HepG2 (cell line): ENCODE results near the gene ADGRG6. TPM values are rescaled to one million over a fixed set of nuclear protein-coding genes. Genes with fewer than 3 reads are reported as not detected.

ENCODE experiments used
- ATF7-NPFF ChIP-seq: sonication (generic); formaldehyde crosslinking; IDR thresholded peaks from 2 replicates; pipeline ENCODE4 v1.8.1; 2023; ENCODE audit warnings: mild to moderate bottlenecking, low read depth, missing genetic modification reagents, moderate library complexity
- FLYWCH1 ChIP-seq: sonication (generic); formaldehyde crosslinking; IDR thresholded peaks from 2 replicates; pipeline ENCODE4 v1.8.1; 2023; ENCODE audit warnings: mild to moderate bottlenecking, missing genetic modification reagents
- FOSL2 ChIP-seq: sonication (generic); formaldehyde crosslinking; IDR thresholded peaks from 2 replicates; pipeline ENCODE4 v1.4.0; 2020; ENCODE audit warnings: missing genetic modification reagents
- HNRNPK ChIP-seq: fragments of 200-400 bp; formaldehyde crosslinking; IDR thresholded peaks from 2 replicates; pipeline ENCODE4 v1.6.1; 2018; ENCODE audit warnings: low read length, low read depth, moderate library complexity, mild to moderate bottlenecking; ENCODE audit not compliant: poor library complexity, severe bottlenecking
- HOXA5 ChIP-seq: sonication (generic); formaldehyde crosslinking; IDR thresholded peaks from 2 replicates; pipeline ENCODE4 v1.4.0; 2020; ENCODE audit warnings: missing genetic modification reagents
- KDM1A ChIP-seq: IDR thresholded peaks from 2 replicates; pipeline ENCODE4 v1.6.1; 2016; ENCODE audit warnings: missing compliant biosample characterization
- KDM2A ChIP-seq: sonication (generic); formaldehyde crosslinking; IDR thresholded peaks from 2 replicates; pipeline ENCODE4 v1.4.0; 2020; ENCODE audit warnings: low read depth, missing genetic modification reagents, borderline replicate concordance
- KLF12 ChIP-seq: sonication (generic); formaldehyde crosslinking; IDR thresholded peaks from 2 replicates; pipeline ENCODE4 v1.4.0; 2020; ENCODE audit warnings: missing genetic modification reagents, borderline replicate concordance
- MIER2 ChIP-seq: IDR thresholded peaks from 2 replicates; pipeline ENCODE4 v1.6.1; 2016; ENCODE audit warnings: missing biosample characterization, missing genetic modification reagents
- MLX ChIP-seq: IDR thresholded peaks from 2 replicates; pipeline ENCODE4 v1.6.1; 2016
- PAF1 ChIP-seq: IDR thresholded peaks from 2 replicates; pipeline ENCODE4 v1.6.1; 2016; ENCODE audit warnings: missing genetic modification reagents, missing compliant biosample characterization
- RFX5 ChIP-seq: IDR thresholded peaks from 2 replicates; pipeline ENCODE4 v1.6.1; 2011; ENCODE audit warnings: low read depth, low read length, improper control_type of control experiment
- STAG1 ChIP-seq: sonication (generic); formaldehyde crosslinking; IDR thresholded peaks from 2 replicates; pipeline ENCODE4 v1.4.0; 2020; ENCODE audit warnings: missing genetic modification reagents
- THAP9 ChIP-seq: sonication (generic); formaldehyde crosslinking; IDR thresholded peaks from 2 replicates; pipeline ENCODE4; 2020; ENCODE audit warnings: missing genetic modification reagents, mild to moderate bottlenecking, borderline replicate concordance
- ZBTB1 ChIP-seq: sonication (generic); formaldehyde crosslinking; IDR thresholded peaks from 2 replicates; pipeline ENCODE4 v1.4.0; 2020; ENCODE audit warnings: missing genetic modification reagents, borderline replicate concordance
- ZHX2 ChIP-seq, 2 experiments: sonication (generic) in 1 of 2; formaldehyde crosslinking in 1 of 2; IDR thresholded peaks; 2 replicates each; pipeline versions ENCODE4 v1.6.1 to v1.9.0; 2014 to 2022; ENCODE audit warnings: antibody characterized with exemption in 1 of 2, borderline replicate concordance in 1 of 2, inconsistent platforms in 1 of 2, low read depth in 1 of 2, missing genetic modification reagents in 1 of 2
- ZNF124 ChIP-seq: sonication (generic); formaldehyde crosslinking; IDR thresholded peaks from 2 replicates; pipeline ENCODE4 v1.4.0; 2020; ENCODE audit warnings: missing genetic modification reagents
- ZNF143 ChIP-seq: sonication (generic); formaldehyde crosslinking; IDR thresholded peaks from 2 replicates; pipeline ENCODE4 v1.4.0; 2020; ENCODE audit warnings: missing genetic modification reagents
- ZNF326 ChIP-seq: sonication (generic); formaldehyde crosslinking; IDR thresholded peaks from 2 replicates; pipeline ENCODE4 v1.4.0; 2020; ENCODE audit warnings: missing genetic modification reagents, borderline replicate concordance
- ZNF33B ChIP-seq: sonication (generic); formaldehyde crosslinking; IDR thresholded peaks from 2 replicates; pipeline ENCODE4 v1.5.1; 2020; ENCODE audit warnings: mild to moderate bottlenecking, missing genetic modification reagents
- ZNF607 ChIP-seq: sonication (generic); formaldehyde crosslinking; IDR thresholded peaks from 2 replicates; pipeline ENCODE4 v1.5.1; 2020; ENCODE audit warnings: missing genetic modification reagents, mild to moderate bottlenecking, borderline replicate concordance
- ZNF644 ChIP-seq: IDR thresholded peaks from 2 replicates; pipeline ENCODE4 v1.6.1; 2016; ENCODE audit warnings: low read depth
- ZNF670 ChIP-seq: sonication (generic); formaldehyde crosslinking; IDR thresholded peaks from 2 replicates; pipeline ENCODE4 v1.8.0; 2022; ENCODE audit warnings: mild to moderate bottlenecking, missing genetic modification reagents, borderline replicate concordance
- ZNF850 ChIP-seq: sonication (generic); formaldehyde crosslinking; conservative IDR thresholded peaks from 2 replicates; pipeline ENCODE4 v1.9.0; 2021; ENCODE audit warnings: mild to moderate bottlenecking, missing genetic modification reagents
- polyA plus RNA-seq, 8 experiments: library from polyadenylated mRNA; depleted of rRNA in 3 of 8; stranded (reverse) in 7 of 8; unstranded in 1 of 8; fragments of >200 nt; fragmentation: Illumina TruSeq in 4 of 8; extraction: Trizol in 4 of 8; gene quantifications; 2 replicates each; pipeline versions ENCODE4 v1.2.1 to v1.2.3, GENCODE V29; 2011 to 2016; ENCODE audit warnings: low read depth in 4 of 8, missing spikeins in 1 of 8, mixed read lengths in 1 of 8; ENCODE audit not compliant: insufficient read depth in 1 of 8
- total RNA-seq, 5 experiments: library from RNA; depleted of rRNA; stranded (reverse); fragments of >200 nt; fragmentation: Illumina TruSeq; extraction: Trizol; gene quantifications; 2 replicates each; pipeline ENCODE4 v1.2.3, GENCODE V29; 2016; ENCODE audit warnings: low read depth in 1 of 5

The ADGRG6 gene
- total and polyA plus RNA-seq, 2 of the 13 experiments (the other 11 are each of a cell fraction or from before 2014, with no cell fraction given), result 129 to 249 TPM

- TF ChIP-seq ZHX2 (IDR thresholded peaks at IDR 0.05; ENCODE audit: low read depth), result no peak
- no peak for TF ChIP-seq ZHX2 (CRISPR knock-in tag; IDR thresholded peaks at IDR 0.05; ENCODE audit: borderline replicate concordance)
- no peak for TF ChIP-seq ZNF143 (CRISPR knock-in tag)
- no peak for TF ChIP-seq ZBTB1 (CRISPR knock-in tag)
- no peak for TF ChIP-seq ZNF326 (CRISPR knock-in tag)
- TF ChIP-seq ZNF33B (CRISPR knock-in tag), result no peak
- TF ChIP-seq ZNF124 (CRISPR knock-in tag), result peak; percentile 84
- TF ChIP-seq FLYWCH1 (CRISPR knock-in tag), result no peak
- TF ChIP-seq HNRNPK, result no peak
- no peak for TF ChIP-seq ZNF607 (CRISPR knock-in tag)
- peak; percentile 83 for TF ChIP-seq MIER2 (CRISPR knock-in tag)
- TF ChIP-seq ZNF850 (CRISPR knock-in tag), result no peak
- TF ChIP-seq ZNF644 (CRISPR knock-in tag), result peak; percentile 83
- no peak for TF ChIP-seq KLF12 (CRISPR knock-in tag)
- no peak for TF ChIP-seq THAP9
- peak; percentile 79; the same call in 1 of the 2 replicates for TF ChIP-seq MLX
- TF ChIP-seq STAG1 (CRISPR knock-in tag), result 0 out of 2 replicates have a peak, but pooled peaks have one; percentile 5
- TF ChIP-seq KDM2A (CRISPR knock-in tag), result no peak
- no peak for TF ChIP-seq RFX5
- TF ChIP-seq FOSL2, result peak; percentile 36; the same call in 1 of the 2 replicates
- TF ChIP-seq ZNF670, result no peak
- TF ChIP-seq PAF1 (CRISPR knock-in tag), result no peak
- no peak for TF ChIP-seq ATF7-NPFF (CRISPR knock-in tag)
- no peak for TF ChIP-seq HOXA5 (CRISPR knock-in tag)
- peak; percentile 57 for TF ChIP-seq KDM1A (CRISPR knock-in tag)
Measured at GRCh38 chr6:142265476-142265875, 36.3 kb upstream of the ADGRG6 start (continued).
